Measurements from ENCODE around the gene NOX4.
"Not testable (repeated sequence)": the region's sequence is repeated elsewhere in the genome, so short reads cannot be mapped to it uniquely, and the experiment has no call there.

The NOX4 gene

DNA sequence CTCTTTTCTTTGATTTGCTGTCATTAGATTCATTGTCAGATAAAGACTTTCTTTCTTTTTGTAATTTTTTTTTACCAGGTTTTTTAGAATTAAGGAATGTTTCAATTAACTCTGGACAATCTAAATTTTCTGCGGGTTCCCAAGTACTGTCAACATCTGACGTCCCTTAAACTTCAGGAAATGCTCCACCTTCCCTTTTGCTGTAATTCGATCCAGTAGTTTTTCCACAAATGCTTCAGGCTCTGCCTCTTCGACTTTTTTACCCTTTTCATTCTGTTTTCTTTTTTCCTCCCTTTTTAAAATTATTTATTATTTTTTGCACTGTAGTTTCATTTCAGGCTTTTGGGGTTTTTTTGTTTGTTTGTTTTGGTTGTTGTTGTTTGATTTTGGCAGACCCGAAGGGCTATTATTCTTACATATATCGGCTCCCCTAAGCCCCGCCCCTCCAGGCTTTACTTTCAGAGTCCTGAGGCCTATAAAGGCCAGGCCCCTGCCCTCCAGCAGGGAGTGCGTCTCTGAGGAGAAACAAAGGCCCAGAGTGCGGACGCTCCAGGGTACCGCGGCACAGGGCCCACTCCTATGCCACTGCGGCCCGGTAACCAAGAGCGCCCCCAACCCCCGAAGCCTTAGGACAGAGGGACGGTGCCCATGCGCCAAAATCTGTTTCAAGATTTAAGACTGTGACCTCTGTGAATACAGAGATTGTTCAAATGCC is 197.1 kb downstream of the NOX4 start:
- no peak for FAIRE-seq

GRCh38 chr11:89288004-89288403 is 203.2 kb downstream of the NOX4 start:
- FAIRE-seq: not testable (repeated sequence)

GRCh38 chr11:89286601-89287000 is 204.6 kb downstream of the NOX4 start:
- FAIRE-seq: peak; percentile 9

GRCh38 chr11:89281032-89281677 is 210.0 kb downstream of the NOX4 start:
- FAIRE-seq: not testable (repeated sequence)

- no peak for FAIRE-seq
These were observed 212.0 kb downstream of the NOX4 start for GRCh38 chr11:89279176-89279575.

GRCh38 chr11:89275966-89276365 is 215.2 kb downstream of the NOX4 start:
- no peak for FAIRE-seq
